ENCODE data around the gene TMEM273. TPM values are rescaled to one million over a fixed set of nuclear protein-coding genes. Genes with fewer than 3 reads are reported as not detected.

The TMEM273 gene
- total and polyA plus RNA-seq, 8 donors, result 0.89 to 72.9 (median 5.9) TPM

DNA sequence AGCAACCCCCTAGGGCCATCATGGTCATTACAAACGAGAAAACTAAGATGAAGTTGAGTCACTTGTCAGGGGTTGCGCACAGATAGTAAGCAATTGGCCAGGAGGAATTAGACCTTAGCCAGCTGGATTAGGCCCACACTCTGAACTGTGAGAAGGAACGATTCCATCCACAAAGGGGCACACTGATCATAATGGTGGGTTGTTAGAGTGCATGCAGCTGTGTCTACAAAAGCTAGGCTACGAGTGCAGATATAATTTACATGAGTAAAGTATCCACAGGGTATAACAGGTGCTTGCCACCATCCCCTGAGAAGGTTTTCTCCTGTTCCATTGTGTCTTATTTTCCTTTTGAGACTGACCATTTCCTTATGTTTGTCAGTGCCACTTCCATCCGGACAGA lies 37.8 kb downstream of the TMEM273 start:
- Histone ChIP-seq H3K4me3 (no peak overlapping the region), H3K27ac (no peak overlapping the region), H3K9me3 (peaks cover 0 to 18% (median 9%) of the 10 kb centered on the region in 4 donors), H3K36me3 (no peaks in the 10 kb centered on the region), H3K27me3 (peaks cover 0 to 7% (median 0%) of the 10 kb centered on the region in 3 donors), H3K4me1 (no peaks in the 10 kb centered on the region)
- TF ChIP-seq, protein P1, sequence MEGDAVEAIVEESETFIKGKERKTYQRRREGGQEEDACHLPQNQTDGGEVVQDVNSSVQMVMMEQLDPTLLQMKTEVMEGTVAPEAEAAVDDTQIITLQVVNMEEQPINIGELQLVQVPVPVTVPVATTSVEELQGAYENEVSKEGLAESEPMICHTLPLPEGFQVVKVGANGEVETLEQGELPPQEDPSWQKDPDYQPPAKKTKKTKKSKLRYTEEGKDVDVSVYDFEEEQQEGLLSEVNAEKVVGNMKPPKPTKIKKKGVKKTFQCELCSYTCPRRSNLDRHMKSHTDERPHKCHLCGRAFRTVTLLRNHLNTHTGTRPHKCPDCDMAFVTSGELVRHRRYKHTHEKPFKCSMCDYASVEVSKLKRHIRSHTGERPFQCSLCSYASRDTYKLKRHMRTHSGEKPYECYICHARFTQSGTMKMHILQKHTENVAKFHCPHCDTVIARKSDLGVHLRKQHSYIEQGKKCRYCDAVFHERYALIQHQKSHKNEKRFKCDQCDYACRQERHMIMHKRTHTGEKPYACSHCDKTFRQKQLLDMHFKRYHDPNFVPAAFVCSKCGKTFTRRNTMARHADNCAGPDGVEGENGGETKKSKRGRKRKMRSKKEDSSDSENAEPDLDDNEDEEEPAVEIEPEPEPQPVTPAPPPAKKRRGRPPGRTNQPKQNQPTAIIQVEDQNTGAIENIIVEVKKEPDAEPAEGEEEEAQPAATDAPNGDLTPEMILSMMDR (IDR thresholded peaks at IDR 0.05), result no peak
- TF ChIP-seq EP300 (IDR thresholded peaks at IDR 0.05), result no peak
- TF ChIP-seq POLR2A (IDR thresholded peaks at IDR 0.05), result no peak
- no peak for TF ChIP-seq POLR2AphosphoS5 (IDR thresholded peaks at IDR 0.05)
- 54 to 77% (median 72%) methylated on average over 5 of the region's 5 CpGs for WGBS, 5 donors
- DNase-seq, result no peak
- intact Hi-C loops (cut with DNase I; ENCODE audit: low total_unique reads), result no loop called here

GRCh38 chr10:49149881-49150280 lies 38.3 kb downstream of the TMEM273 start:
- Histone ChIP-seq H3K9me3 (peaks cover 0 to 18% (median 9%) of the 10 kb centered on the region in 4 donors), H3K27ac (no peak overlapping the region), H3K4me3 (no peak overlapping the region), H3K4me1 (no peaks in the 10 kb centered on the region), H3K36me3 (no peaks in the 10 kb centered on the region), H3K27me3 (peaks cover 0 to 7% (median 0%) of the 10 kb centered on the region in 3 donors)
- intact Hi-C loops (cut with DNase I; ENCODE audit: low total_unique reads), result no loop called here
- no peak for DNase-seq
- TF ChIP-seq, protein P1 (IDR thresholded peaks at IDR 0.05), result no peak
- TF ChIP-seq POLR2A (IDR thresholded peaks at IDR 0.05) (no peak), POLR2AphosphoS5 (IDR thresholded peaks at IDR 0.05) (no peak), EP300 (IDR thresholded peaks at IDR 0.05) (no peak)
- 73 to 86% (median 80%) methylated on average over 3 of the region's 3 CpGs for WGBS, 5 donors

DNA sequence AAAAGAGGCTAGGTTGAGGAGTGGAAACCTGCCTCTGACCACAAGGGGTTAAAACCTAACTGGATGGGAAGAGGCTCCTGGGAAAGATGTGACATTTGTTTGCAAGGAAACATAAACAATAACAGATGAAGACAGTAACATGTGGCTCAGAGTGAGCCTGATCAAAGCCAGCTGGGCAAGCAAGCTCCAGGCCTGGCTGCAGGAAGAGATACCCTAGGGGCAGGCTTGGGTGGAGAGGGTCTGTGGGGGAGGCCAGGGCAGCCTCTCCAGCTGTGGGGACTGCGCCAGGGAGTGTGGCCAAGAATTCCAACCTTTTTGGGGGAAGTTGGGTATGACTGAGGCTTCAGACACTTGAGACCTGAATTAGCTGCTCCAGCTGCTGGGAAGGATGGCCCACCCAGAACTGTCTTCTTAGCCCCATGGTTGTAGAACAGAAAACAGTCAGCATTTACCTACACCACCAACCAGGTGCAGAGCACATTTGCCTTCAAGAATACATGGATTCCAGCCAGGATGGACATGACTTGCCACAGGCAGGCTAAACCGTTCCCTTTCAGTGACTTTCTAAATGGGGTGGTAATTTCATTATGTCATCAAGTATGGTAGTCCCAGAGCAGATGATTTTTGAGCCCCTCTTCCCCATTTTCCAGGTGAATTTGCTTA lies 44.0 kb downstream of the TMEM273 start:
- Histone ChIP-seq H3K27ac (no peak overlapping the region), H3K4me1 (peaks cover 0 to 6% (median 3%) of the 10 kb centered on the region in 4 donors), H3K4me3 (no peak overlapping the region), H3K9me3 (peaks cover 0 to 18% (median 9%) of the 10 kb centered on the region in 4 donors), H3K27me3 (no peaks in the 10 kb centered on the region), H3K36me3 (no peaks in the 10 kb centered on the region)
- intact Hi-C loops (cut with DNase I; ENCODE audit: low total_unique reads), result no loop called here
- TF ChIP-seq, protein P1 (IDR thresholded peaks at IDR 0.05), result no peak
- TF ChIP-seq POLR2A (IDR thresholded peaks at IDR 0.05) (no peak), EP300 (IDR thresholded peaks at IDR 0.05) (no peak), POLR2AphosphoS5 (IDR thresholded peaks at IDR 0.05) (no peak)
- DNase-seq, result peak in 1 of 2 donors; percentile 45
- 68 to 85% (median 78%) methylated on average over 2 of the region's 2 CpGs for WGBS, 5 donors

GRCh38 chr10:49143249-49143648 lies 44.9 kb downstream of the TMEM273 start:
- Histone ChIP-seq H3K4me1 (peaks cover 0 to 13% (median 3%) of the 10 kb centered on the region in 4 donors), H3K4me3 (no peak overlapping the region), H3K27me3 (no peaks in the 10 kb centered on the region), H3K36me3 (no peaks in the 10 kb centered on the region), H3K27ac (no peak overlapping the region), H3K9me3 (peaks cover 0 to 15% (median 8%) of the 10 kb centered on the region in 4 donors)
- TF ChIP-seq POLR2AphosphoS5 (IDR thresholded peaks at IDR 0.05), result no peak
- TF ChIP-seq EP300 (IDR thresholded peaks at IDR 0.05), result no peak
- no peak for TF ChIP-seq POLR2A (IDR thresholded peaks at IDR 0.05)
- TF ChIP-seq, protein P1 (IDR thresholded peaks at IDR 0.05), result no peak
- no peak for DNase-seq
- intact Hi-C loops (cut with DNase I; ENCODE audit: low total_unique reads), result no loop called here

Data from stomach (tissue), 9 donors.